GM06990 (cell line): Measurements from ENCODE around the gene CHRFAM7A.
"Not testable (repeated sequence)": the region's sequence is repeated elsewhere in the genome, so short reads cannot be mapped to it uniquely, and the experiment has no call there.

ENCODE experiments used
- DNase-seq: peaks from one replicate; pipeline ENCODE4 v3.0.0-alpha.2; 2011; ENCODE audit not compliant: insufficient read length; ENCODE audit errors: extremely low read depth
- H3K27me3 ChIP-seq: replicated peaks from 2 replicates; pipeline ENCODE4 v1.6.0; 2011; ENCODE audit warnings: low read length; ENCODE audit not compliant: control insufficient read depth, insufficient read depth
- H3K36me3 ChIP-seq: 2 replicates; pipeline ENCODE4 v1.5.1; 2011; ENCODE audit warnings: low read length; ENCODE audit not compliant: control insufficient read depth, insufficient read depth
- H3K4me3 ChIP-seq: replicated peaks from 2 replicates; pipeline ENCODE4 v1.5.1; 2011; ENCODE audit warnings: low read depth, mild to moderate bottlenecking, control low read depth, low read length

The CHRFAM7A gene

GRCh38 chr15:30392766-30393663 lies at the start of gene CHRFAM7A:
TSS of gene CHRFAM7A (minus strand) at chr15:30393540. CDS start at chr15:30383351, 10,189 bp downstream.
- H3K4me3 ChIP-seq, result not testable (repeated sequence)

GRCh38 chr15:30438348-30438747 lies 45.0 kb upstream of the CHRFAM7A start:
- not testable (repeated sequence) for DNase-seq, H3K27me3 ChIP-seq, H3K36me3 ChIP-seq, H3K4me3 ChIP-seq

More at GRCh38 chr15:30392766-30393663, at the start of gene CHRFAM7A:
- not testable (repeated sequence) for H3K27me3 ChIP-seq, H3K36me3 ChIP-seq, DNase-seq

GRCh38 chr15:30435878-30436277 lies 42.5 kb upstream of the CHRFAM7A start:
- H3K27me3 ChIP-seq, H3K4me3 ChIP-seq, DNase-seq, H3K36me3 ChIP-seq: not testable (repeated sequence)

GRCh38 chr15:30420723-30421122 lies 27.4 kb upstream of the CHRFAM7A start:
- H3K4me3 ChIP-seq, H3K27me3 ChIP-seq, H3K36me3 ChIP-seq, DNase-seq: not testable (repeated sequence)

- DNase-seq, H3K36me3 ChIP-seq, H3K27me3 ChIP-seq, H3K4me3 ChIP-seq: not testable (repeated sequence)
Measured at GRCh38 chr15:30414160-30414559, 20.8 kb upstream of the CHRFAM7A start, which contains the start of gene GOLGA8R. TSS of gene GOLGA8R (minus strand) at chr15:30414260. CDS start at chr15:30414162, 98 bp downstream.

GRCh38 chr15:30407636-30408035 lies 14.3 kb upstream of the CHRFAM7A start:
- H3K27me3 ChIP-seq, H3K4me3 ChIP-seq, H3K36me3 ChIP-seq, DNase-seq: not testable (repeated sequence)

- H3K4me3 ChIP-seq, H3K27me3 ChIP-seq, H3K36me3 ChIP-seq, DNase-seq: not testable (repeated sequence)
Measured at GRCh38 chr15:30398988-30399387, 5.6 kb upstream of the CHRFAM7A start.

GRCh38 chr15:30393664-30393991 lies 288 bp upstream of the CHRFAM7A start:
- H3K36me3 ChIP-seq, H3K4me3 ChIP-seq, H3K27me3 ChIP-seq, DNase-seq: not testable (repeated sequence)

- not testable (repeated sequence) for H3K36me3 ChIP-seq, H3K4me3 ChIP-seq, H3K27me3 ChIP-seq, DNase-seq
Measured at GRCh38 chr15:30386318-30386887, 6.9 kb downstream of the CHRFAM7A start.

- not testable (repeated sequence) for H3K27me3 ChIP-seq, DNase-seq, H3K36me3 ChIP-seq, H3K4me3 ChIP-seq
Measured at GRCh38 chr15:30377082-30377413, 16.3 kb downstream of the CHRFAM7A start.

GRCh38 chr15:30376375-30377081 lies 16.8 kb downstream of the CHRFAM7A start:
- not testable (repeated sequence) for H3K4me3 ChIP-seq, H3K36me3 ChIP-seq, H3K27me3 ChIP-seq, DNase-seq

- not testable (repeated sequence) for H3K4me3 ChIP-seq, H3K27me3 ChIP-seq, DNase-seq, H3K36me3 ChIP-seq
Measured at GRCh38 chr15:30375872-30376271, 17.5 kb downstream of the CHRFAM7A start.

- DNase-seq, H3K36me3 ChIP-seq, H3K27me3 ChIP-seq, H3K4me3 ChIP-seq: not testable (repeated sequence)
Measured at GRCh38 chr15:30374862-30375261, 18.5 kb downstream of the CHRFAM7A start.

- not testable (repeated sequence) for DNase-seq, H3K27me3 ChIP-seq, H3K4me3 ChIP-seq, H3K36me3 ChIP-seq
Measured at GRCh38 chr15:30368271-30368670, 25.1 kb downstream of the CHRFAM7A start.
